PC-3 (cell line): ENCODE data around the gene PARM1. TPM values are rescaled to one million over a fixed set of nuclear protein-coding genes. Genes with fewer than 3 reads are reported as not detected.

ENCODE experiments used
- ATAC-seq: fragments of 200-7000 bp; cut with Tn5 transposase; 2 replicates; pipeline ENCODE4 v1.9.1; 2020; ENCODE audit warnings: mild to moderate bottlenecking, moderate library complexity
- BruUV-seq: library from RNA; stranded (reverse); fragments of 400-500 nt; replicated peaks from 2 replicates; lab custom pipeline; 2021; lab: Mats Ljungman, UMichigan
- CTCF ChIA-PET: fragments of 300-600 bp; sonication (Branson Sonifier 250); formaldehyde crosslinking; loops from one replicate; lab custom pipeline; 2022; ENCODE audit warnings: antibody characterized with exemption; lab: Charles Lee
- POLR2A ChIA-PET: fragments of 300-600 bp; sonication (Branson Sonifier 250); formaldehyde crosslinking; loops from one replicate; lab custom pipeline; 2022; ENCODE audit warnings: antibody characterized with exemption; ENCODE audit not compliant: unreplicated experiment; lab: Charles Lee
- DNase-seq: peaks from one replicate; pipeline ENCODE4 v3.0.0-alpha.2; 2015
- H2AFZ ChIP-seq: fragments of 300-600 bp; sonication (generic); 2 replicates; pipeline ENCODE4 v1.6.0; 2016; ENCODE audit warnings: antibody characterized with exemption, low read length
- H3F3A ChIP-seq: fragments of 300-600 bp; sonication (generic); one replicate; pipeline ENCODE4 v1.6.0; 2017; ENCODE audit warnings: antibody characterized with exemption, low read length, control low read depth, mild to moderate bottlenecking; ENCODE audit not compliant: unreplicated experiment
- H3K27ac ChIP-seq: fragments of 300-600 bp; sonication (generic); 2 replicates; pipeline ENCODE4 v1.5.1; 2016; ENCODE audit warnings: mild to moderate bottlenecking, low read length
- H3K27me3 ChIP-seq: fragments of 300-600 bp; sonication (generic); 2 replicates; pipeline ENCODE4 v1.6.1; 2016; ENCODE audit warnings: low read length, mixed read lengths
- H3K36me3 ChIP-seq: fragments of 300-600 bp; sonication (generic); 2 replicates; pipeline ENCODE4 v1.6.1; 2016; ENCODE audit warnings: low read depth, mixed run types, low read length, mixed read lengths
- H3K4me1 ChIP-seq: fragments of 300-600 bp; sonication (generic); 2 replicates; pipeline ENCODE4 v1.5.1; 2016; ENCODE audit warnings: low read length; ENCODE audit not compliant: insufficient read depth
- H3K4me2 ChIP-seq: fragments of 300-600 bp; sonication (generic); 2 replicates; pipeline ENCODE4 v1.6.0; 2016; ENCODE audit warnings: low read length
- H3K4me3 ChIP-seq: fragments of 300-600 bp; sonication (generic); 2 replicates; pipeline ENCODE4 v1.5.1; 2016; ENCODE audit warnings: mild to moderate bottlenecking, low read length, mixed read lengths
- H3K79me2 ChIP-seq: fragments of 300-600 bp; sonication (generic); 2 replicates; pipeline ENCODE4 v1.6.1; 2017; ENCODE audit warnings: low read length, mixed read lengths
- H3K9ac ChIP-seq: fragments of 300-600 bp; sonication (generic); 2 replicates; pipeline ENCODE4 v1.6.0; 2016; ENCODE audit warnings: mild to moderate bottlenecking, low read length
- H3K9me2 ChIP-seq: fragments of 300-600 bp; sonication (generic); replicated peaks from 2 replicates; pipeline ENCODE4 v1.6.1; 2016; ENCODE audit warnings: mixed run types, low read length, mixed read lengths
- H3K9me3 ChIP-seq: fragments of 300-600 bp; sonication (generic); 2 replicates; pipeline ENCODE4 v1.6.1; 2016; ENCODE audit warnings: low read length, mixed read lengths
- H4K20me1 ChIP-seq: fragments of 300-600 bp; sonication (generic); 2 replicates; pipeline ENCODE4 v1.6.1; 2016; ENCODE audit warnings: low read length, mixed read lengths
- EZH2 ChIP-seq: fragments of 300-600 bp; sonication (generic); IDR thresholded peaks from one replicate; pipeline ENCODE4 v1.6.1; 2017; ENCODE audit warnings: antibody characterized with exemption, mild to moderate bottlenecking, low read length; ENCODE audit not compliant: unreplicated experiment
- EZH2phosphoT487 ChIP-seq: fragments of 300-600 bp; sonication (generic); IDR thresholded peaks from 2 replicates; pipeline ENCODE4 v1.6.1; 2018; ENCODE audit warnings: mild to moderate bottlenecking, antibody characterized with exemption, low read length, borderline replicate concordance
- intact Hi-C: fragments of 100-400 bp; cut with micrococcal nuclease; formaldehyde crosslinking; loops from 2 replicates; pipeline ENCODE4 v1.9.0; 2023
- total RNA-seq: library from RNA; depleted of rRNA; stranded (reverse); fragments of >200 nt; gene quantifications from 2 replicates; pipeline ENCODE4 v1.2.3, GENCODE V29; 2014
- TF ChIP-seq, protein P1 (sequence below): fragments of 300-600 bp; sonication (generic); conservative IDR thresholded peaks from 2 replicates; pipeline ENCODE4 v1.5.1; 2017; ENCODE audit warnings: antibody characterized with exemption, low read depth, mild to moderate bottlenecking, low read length

The PARM1 gene
- total RNA-seq, 1 experiment from 2014 or later = 2.9 TPM

- no peak for ATAC-seq
- Histone ChIP-seq H2AFZ (no peak overlapping the region), H3K36me3 (no peaks in the 10 kb centered on the region), H3K27ac (no peak overlapping the region), H3K9me2 (no peaks in the 10 kb centered on the region), H3F3A (no peaks in the 10 kb centered on the region), H3K4me1 (no peaks in the 10 kb centered on the region), H4K20me1 (no peaks in the 10 kb centered on the region), H3K9ac (no peak overlapping the region), H3K4me3 (no peak overlapping the region), H3K79me2 (no peaks in the 10 kb centered on the region), H3K27me3 (no peaks in the 10 kb centered on the region), H3K9me3 (no peaks in the 10 kb centered on the region), H3K4me2 (no peak overlapping the region)
- ChIA-PET POLR2A (no interaction called here), CTCF (no interaction called here)
- intact Hi-C loops = no loop called here
- TF ChIP-seq, protein P1, sequence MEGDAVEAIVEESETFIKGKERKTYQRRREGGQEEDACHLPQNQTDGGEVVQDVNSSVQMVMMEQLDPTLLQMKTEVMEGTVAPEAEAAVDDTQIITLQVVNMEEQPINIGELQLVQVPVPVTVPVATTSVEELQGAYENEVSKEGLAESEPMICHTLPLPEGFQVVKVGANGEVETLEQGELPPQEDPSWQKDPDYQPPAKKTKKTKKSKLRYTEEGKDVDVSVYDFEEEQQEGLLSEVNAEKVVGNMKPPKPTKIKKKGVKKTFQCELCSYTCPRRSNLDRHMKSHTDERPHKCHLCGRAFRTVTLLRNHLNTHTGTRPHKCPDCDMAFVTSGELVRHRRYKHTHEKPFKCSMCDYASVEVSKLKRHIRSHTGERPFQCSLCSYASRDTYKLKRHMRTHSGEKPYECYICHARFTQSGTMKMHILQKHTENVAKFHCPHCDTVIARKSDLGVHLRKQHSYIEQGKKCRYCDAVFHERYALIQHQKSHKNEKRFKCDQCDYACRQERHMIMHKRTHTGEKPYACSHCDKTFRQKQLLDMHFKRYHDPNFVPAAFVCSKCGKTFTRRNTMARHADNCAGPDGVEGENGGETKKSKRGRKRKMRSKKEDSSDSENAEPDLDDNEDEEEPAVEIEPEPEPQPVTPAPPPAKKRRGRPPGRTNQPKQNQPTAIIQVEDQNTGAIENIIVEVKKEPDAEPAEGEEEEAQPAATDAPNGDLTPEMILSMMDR = no peak
- TF ChIP-seq EZH2phosphoT487 (no peak), EZH2 (no peak)
- no peak for DNase-seq
- no TSS peak for BruUV-seq
Observed at GRCh38 chr4:74926007-74926406, 6.9 kb upstream of the PARM1 start.

DNA sequence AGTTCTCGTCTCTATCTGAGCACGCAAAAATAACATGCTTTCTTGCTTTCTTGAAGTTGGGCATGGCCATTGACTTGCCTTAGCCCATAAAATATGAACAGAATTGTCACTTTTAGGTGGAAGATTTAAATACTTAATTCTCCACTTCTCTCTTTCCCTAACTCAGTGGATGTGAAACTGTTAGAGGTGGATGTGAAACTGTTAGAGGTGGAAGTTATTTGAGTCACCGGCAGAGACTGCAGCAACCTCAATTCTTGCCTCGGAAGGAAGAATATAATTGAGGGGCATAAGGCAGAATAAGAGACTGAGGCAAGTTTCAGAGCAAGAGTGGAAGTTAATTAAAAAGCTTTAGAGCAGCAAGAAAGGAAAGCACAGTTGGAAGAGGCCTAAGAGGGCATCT lies 2.8 kb upstream of the PARM1 start:
- Histone ChIP-seq H3K36me3 (no peaks in the 10 kb centered on the region), H4K20me1 (no peaks in the 10 kb centered on the region), H3K9ac (no peak overlapping the region), H3K4me1 (no peaks in the 10 kb centered on the region), H3K9me2 (no peaks in the 10 kb centered on the region), H3K9me3 (no peaks in the 10 kb centered on the region), H3K4me2 (no peak overlapping the region), H2AFZ (no peak overlapping the region), H3K4me3 (no peak overlapping the region), H3K27ac (no peak overlapping the region), H3F3A (no peaks in the 10 kb centered on the region), H3K27me3 (peaks cover 10% of the 10 kb centered on the region), H3K79me2 (no peaks in the 10 kb centered on the region)
- BruUV-seq = no TSS peak
- intact Hi-C loops = loop anchor here (5.0 kb wide), 1 partner anchor 357 kb away; no protein-coding TSS in a partner anchor
- ATAC-seq (no peak), DNase-seq (no peak)
- TF ChIP-seq, protein P1 = no peak
- TF ChIP-seq EZH2phosphoT487 (no peak), EZH2 (no peak)
- POLR2A ChIA-PET = no interaction called here
- CTCF ChIA-PET = no interaction called here

- ChIA-PET CTCF (no interaction called here), POLR2A (no interaction called here)
- Histone ChIP-seq H2AFZ (no peak overlapping the region), H3K4me1 (no peaks in the 10 kb centered on the region), H3K4me3 (no peak overlapping the region), H3K4me2 (no peak overlapping the region), H3K27me3 (peaks cover 10% of the 10 kb centered on the region), H3K27ac (no peak overlapping the region), H3K9me3 (no peaks in the 10 kb centered on the region), H3K79me2 (no peaks in the 10 kb centered on the region), H4K20me1 (no peaks in the 10 kb centered on the region), H3K36me3 (no peaks in the 10 kb centered on the region), H3K9me2 (no peaks in the 10 kb centered on the region), H3K9ac (no peak overlapping the region), H3F3A (no peaks in the 10 kb centered on the region)
- intact Hi-C loops = loop anchor here (5.0 kb wide), 1 partner anchor 356 kb away; no protein-coding TSS in a partner anchor
- ATAC-seq (no peak), DNase-seq (no peak)
- TF ChIP-seq EZH2 (no peak), EZH2phosphoT487 (no peak)
- TF ChIP-seq, protein P1 = no peak
- no TSS peak for BruUV-seq
Observed at GRCh38 chr4:74931376-74931775, 1.5 kb upstream of the PARM1 start.
